Adrenal gland (tissue), 5 donors: ENCODE measurements around the gene NTPCR.

Experiments
- POLR2A ChIP-seq, 2 donors: fragments of 450-650 bp; IDR thresholded peaks; one replicate each; pipeline ENCODE4 v1.6.1; 2017; ENCODE audit warnings: antibody characterized with exemption in 2 of 2, mild to moderate bottlenecking in 2 of 2, moderate library complexity in 1 of 2
- TF ChIP-seq, protein P1 (sequence below), 6 experiments: fragments of 450-650 bp in 4 of 6; fragments of 200-600 bp in 2 of 6; sonication (generic) in 1 of 6; IDR thresholded peaks; 1 replicate in 5 of 6; 2 replicates in 1 of 6; pipeline versions ENCODE4 v1.5.1 to v1.8.0; 2016 to 2021; ENCODE audit warnings: antibody characterized with exemption in 6 of 6, mild to moderate bottlenecking in 2 of 6, moderate library complexity in 1 of 6
- donor health status: DM: no; HTN: no; CAD: no.

DNA sequence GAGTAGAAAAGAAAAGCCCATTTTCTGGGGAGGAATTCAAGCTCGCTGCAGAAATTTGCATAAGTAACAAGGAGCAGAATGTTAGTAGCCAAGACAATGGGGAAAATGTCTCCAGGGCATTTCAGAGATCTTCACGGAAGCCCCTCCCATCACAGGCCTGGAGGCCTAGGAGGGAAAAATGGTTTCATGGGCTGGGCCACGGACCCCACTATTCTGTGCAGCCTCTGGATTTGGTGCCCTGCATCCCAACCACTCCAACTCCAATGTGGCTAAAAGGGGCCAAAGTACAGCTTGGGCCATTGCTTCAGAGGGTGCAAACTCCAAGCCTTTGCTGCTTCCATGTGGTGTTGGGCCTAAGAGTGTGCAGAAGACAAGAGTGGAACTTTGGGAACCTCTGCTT, 43.1 kb downstream of the NTPCR start:
- TF ChIP-seq, protein P1, sequence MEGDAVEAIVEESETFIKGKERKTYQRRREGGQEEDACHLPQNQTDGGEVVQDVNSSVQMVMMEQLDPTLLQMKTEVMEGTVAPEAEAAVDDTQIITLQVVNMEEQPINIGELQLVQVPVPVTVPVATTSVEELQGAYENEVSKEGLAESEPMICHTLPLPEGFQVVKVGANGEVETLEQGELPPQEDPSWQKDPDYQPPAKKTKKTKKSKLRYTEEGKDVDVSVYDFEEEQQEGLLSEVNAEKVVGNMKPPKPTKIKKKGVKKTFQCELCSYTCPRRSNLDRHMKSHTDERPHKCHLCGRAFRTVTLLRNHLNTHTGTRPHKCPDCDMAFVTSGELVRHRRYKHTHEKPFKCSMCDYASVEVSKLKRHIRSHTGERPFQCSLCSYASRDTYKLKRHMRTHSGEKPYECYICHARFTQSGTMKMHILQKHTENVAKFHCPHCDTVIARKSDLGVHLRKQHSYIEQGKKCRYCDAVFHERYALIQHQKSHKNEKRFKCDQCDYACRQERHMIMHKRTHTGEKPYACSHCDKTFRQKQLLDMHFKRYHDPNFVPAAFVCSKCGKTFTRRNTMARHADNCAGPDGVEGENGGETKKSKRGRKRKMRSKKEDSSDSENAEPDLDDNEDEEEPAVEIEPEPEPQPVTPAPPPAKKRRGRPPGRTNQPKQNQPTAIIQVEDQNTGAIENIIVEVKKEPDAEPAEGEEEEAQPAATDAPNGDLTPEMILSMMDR (IDR thresholded peaks at IDR 0.05), result no peak
- TF ChIP-seq POLR2A (IDR thresholded peaks at IDR 0.05), result no peak
